Astrocyte (in vitro differentiated cells and primary cell): ENCODE measurements around the gene HSD17B12. TPM values are rescaled to one million over a fixed set of nuclear protein-coding genes. Genes with fewer than 3 reads are reported as not detected.

Experiments
- DNase-seq: peaks from one replicate; pipeline ENCODE4 v3.0.0-alpha.2; 2010; ENCODE audit warnings: low read depth
- FAIRE-seq: peaks from 2 replicates; lab custom pipeline; 2011; peaks lifted over from hg19 to GRCh38; lab: Jason Lieb, UNC
- H2AFZ ChIP-seq: 2 replicates; pipeline ENCODE4 v1.6.0; 2012; ENCODE audit warnings: low read depth, low read length, inconsistent platforms
- H3K27ac ChIP-seq: 2 replicates; pipeline ENCODE4 v1.5.1; 2011; ENCODE audit warnings: low read depth, low read length, inconsistent platforms
- H3K27me3 ChIP-seq: 2 replicates; pipeline ENCODE4 v1.6.0; 2011; ENCODE audit warnings: low read length, inconsistent platforms; ENCODE audit not compliant: insufficient read depth
- H3K36me3 ChIP-seq: 2 replicates; pipeline ENCODE4 v1.5.1; 2011; ENCODE audit warnings: low read length, inconsistent platforms; ENCODE audit not compliant: insufficient read depth
- H3K4me1 ChIP-seq: 2 replicates; pipeline ENCODE4 v1.5.1; 2011; ENCODE audit warnings: low read length, inconsistent platforms; ENCODE audit not compliant: insufficient read depth
- H3K4me2 ChIP-seq: 2 replicates; pipeline ENCODE4 v1.6.0; 2012; ENCODE audit warnings: low read length, inconsistent platforms
- H3K4me3 ChIP-seq: 2 replicates; pipeline ENCODE4 v1.5.1; 2011; ENCODE audit warnings: low read depth, mild to moderate bottlenecking, low read length, inconsistent platforms; ENCODE audit not compliant: insufficient read depth
- H3K79me2 ChIP-seq: 2 replicates; pipeline ENCODE4 v1.6.0; 2012; ENCODE audit warnings: mild to moderate bottlenecking, low read length, inconsistent platforms; ENCODE audit not compliant: insufficient read depth
- H3K9ac ChIP-seq: 2 replicates; pipeline ENCODE4 v1.6.0; 2012; ENCODE audit warnings: mild to moderate bottlenecking, low read length, inconsistent platforms
- H3K9me3 ChIP-seq: 2 replicates; pipeline ENCODE4 v1.5.1; 2012; ENCODE audit warnings: low read depth, mild to moderate bottlenecking, low read length, inconsistent platforms; ENCODE audit not compliant: insufficient read depth
- H4K20me1 ChIP-seq: 2 replicates; pipeline ENCODE4 v1.6.0; 2012; ENCODE audit warnings: low read length, inconsistent platforms; ENCODE audit not compliant: insufficient read depth
- H3K27ac Mint-ChIP-seq: one replicate; pipeline ENCODE4 v1.8.0; 2021; ENCODE audit warnings: mild to moderate bottlenecking, mixed read lengths; ENCODE audit not compliant: unreplicated experiment
- H3K27me3 Mint-ChIP-seq: one replicate; pipeline ENCODE4 v1.8.0; 2021; ENCODE audit warnings: low read depth, mixed read lengths; ENCODE audit not compliant: unreplicated experiment
- H3K36me3 Mint-ChIP-seq: one replicate; pipeline ENCODE4 v1.8.0; 2021; ENCODE audit warnings: low read depth, mixed read lengths; ENCODE audit not compliant: unreplicated experiment
- H3K4me1 Mint-ChIP-seq: one replicate; pipeline ENCODE4 v1.8.0; 2021; ENCODE audit warnings: low read depth, mixed read lengths; ENCODE audit not compliant: unreplicated experiment
- H3K4me3 Mint-ChIP-seq: one replicate; pipeline ENCODE4 v1.8.0; 2021; ENCODE audit warnings: mild to moderate bottlenecking, moderate library complexity, mixed read lengths; ENCODE audit not compliant: unreplicated experiment
- H3K9me3 Mint-ChIP-seq: one replicate; pipeline ENCODE4 v1.8.0; 2021; ENCODE audit warnings: mild to moderate bottlenecking, mixed read lengths; ENCODE audit not compliant: unreplicated experiment
- EZH2 ChIP-seq: IDR thresholded peaks from 2 replicates; pipeline ENCODE4 v1.6.1; 2012; ENCODE audit warnings: mild to moderate bottlenecking, low read length, inconsistent platforms; ENCODE audit not compliant: insufficient read depth
- total RNA-seq: library from RNA; stranded (reverse); gene quantifications from 2 replicates; pipeline ENCODE4 v1.2.1, GENCODE V29; 2021
- TF ChIP-seq, protein P1 (sequence below): IDR thresholded peaks from 2 replicates; pipeline ENCODE4 v1.5.1; 2011; ENCODE audit warnings: low read depth, mild to moderate bottlenecking, inconsistent platforms, low read length, moderate library complexity; ENCODE audit not compliant: insufficient read depth

The HSD17B12 gene
- total RNA-seq, 1 donor from 2014 or later = 132 TPM

DNA sequence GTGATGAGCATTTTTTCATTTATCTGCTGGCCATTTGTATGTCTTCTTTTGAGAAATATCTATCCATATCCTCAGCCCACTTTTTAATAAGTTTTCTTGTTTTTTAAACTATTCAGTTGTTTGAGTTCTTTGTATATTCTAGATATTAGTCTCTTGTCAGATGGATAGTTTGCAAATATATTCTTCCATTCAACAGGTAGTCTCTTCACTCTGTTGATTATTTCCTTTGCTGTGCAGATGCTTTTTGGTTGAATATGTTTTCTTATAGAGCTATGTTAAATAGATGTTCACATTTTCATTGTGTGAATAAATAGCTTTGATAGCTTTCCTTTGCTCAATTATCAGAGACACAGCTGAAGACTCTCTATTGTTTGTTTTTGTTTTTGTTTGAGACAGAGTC is 131.9 kb downstream of the HSD17B12 start:
- H3K36me3 ChIP-seq = no peaks in the 10 kb centered on the region
- H3K9me3 Mint-ChIP-seq = no peaks in the 10 kb centered on the region
- H3K4me3 ChIP-seq = no peak overlapping the region
- H3K79me2 ChIP-seq = no peaks in the 10 kb centered on the region
- no peak overlapping the region for H3K4me2 ChIP-seq
- H2AFZ ChIP-seq = no peak overlapping the region
- no peaks in the 10 kb centered on the region for H3K36me3 Mint-ChIP-seq
- H3K4me3 Mint-ChIP-seq = no peak overlapping the region
- H4K20me1 ChIP-seq = peaks cover 3% of the 10 kb centered on the region
- no peaks in the 10 kb centered on the region for H3K4me1 Mint-ChIP-seq
- H3K27me3 Mint-ChIP-seq = no peaks in the 10 kb centered on the region
- H3K4me1 ChIP-seq = no peaks in the 10 kb centered on the region
- FAIRE-seq (no peak), DNase-seq (no peak)
- no peak overlapping the region for H3K9ac ChIP-seq
- H3K9me3 ChIP-seq = no peaks in the 10 kb centered on the region
- no peaks in the 10 kb centered on the region for H3K27me3 ChIP-seq
- H3K27ac Mint-ChIP-seq = no peak overlapping the region
- TF ChIP-seq, protein P1, sequence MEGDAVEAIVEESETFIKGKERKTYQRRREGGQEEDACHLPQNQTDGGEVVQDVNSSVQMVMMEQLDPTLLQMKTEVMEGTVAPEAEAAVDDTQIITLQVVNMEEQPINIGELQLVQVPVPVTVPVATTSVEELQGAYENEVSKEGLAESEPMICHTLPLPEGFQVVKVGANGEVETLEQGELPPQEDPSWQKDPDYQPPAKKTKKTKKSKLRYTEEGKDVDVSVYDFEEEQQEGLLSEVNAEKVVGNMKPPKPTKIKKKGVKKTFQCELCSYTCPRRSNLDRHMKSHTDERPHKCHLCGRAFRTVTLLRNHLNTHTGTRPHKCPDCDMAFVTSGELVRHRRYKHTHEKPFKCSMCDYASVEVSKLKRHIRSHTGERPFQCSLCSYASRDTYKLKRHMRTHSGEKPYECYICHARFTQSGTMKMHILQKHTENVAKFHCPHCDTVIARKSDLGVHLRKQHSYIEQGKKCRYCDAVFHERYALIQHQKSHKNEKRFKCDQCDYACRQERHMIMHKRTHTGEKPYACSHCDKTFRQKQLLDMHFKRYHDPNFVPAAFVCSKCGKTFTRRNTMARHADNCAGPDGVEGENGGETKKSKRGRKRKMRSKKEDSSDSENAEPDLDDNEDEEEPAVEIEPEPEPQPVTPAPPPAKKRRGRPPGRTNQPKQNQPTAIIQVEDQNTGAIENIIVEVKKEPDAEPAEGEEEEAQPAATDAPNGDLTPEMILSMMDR = no peak
- TF ChIP-seq EZH2 = no peak
- H3K27ac ChIP-seq = no peak overlapping the region

DNA sequence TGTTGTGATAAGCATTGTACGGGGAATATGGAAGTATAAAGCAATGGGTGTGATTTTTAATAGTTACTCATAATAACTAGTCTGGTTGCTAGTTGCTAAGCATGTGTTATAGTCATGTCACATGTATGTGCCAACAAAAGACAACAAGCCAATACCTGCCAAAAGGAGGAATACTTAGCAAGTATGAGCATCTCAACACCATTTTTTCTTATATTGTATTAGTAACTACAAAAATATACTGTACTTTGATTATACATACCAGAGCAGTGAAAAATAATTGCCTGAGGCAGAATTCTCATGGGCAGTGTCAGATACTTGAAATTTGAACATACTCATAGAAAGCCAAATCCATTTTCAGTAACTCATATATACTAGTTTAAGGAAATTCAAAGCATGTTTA is 137.7 kb downstream of the HSD17B12 start:
- Histone ChIP-seq H3K36me3 (no peaks in the 10 kb centered on the region), H3K4me2 (no peak overlapping the region), H3K9ac (no peak overlapping the region), H3K4me3 (no peak overlapping the region), H3K9me3 (no peaks in the 10 kb centered on the region), H3K79me2 (no peaks in the 10 kb centered on the region), H4K20me1 (peaks cover 11% of the 10 kb centered on the region), H3K27ac (no peak overlapping the region), H3K27me3 (no peaks in the 10 kb centered on the region), H2AFZ (no peak overlapping the region), H3K4me1 (no peaks in the 10 kb centered on the region)
- Mint-ChIP-seq H3K27me3 (no peaks in the 10 kb centered on the region), H3K27ac (no peak overlapping the region), H3K4me3 (no peak overlapping the region), H3K36me3 (peaks cover 8% of the 10 kb centered on the region), H3K4me1 (no peaks in the 10 kb centered on the region), H3K9me3 (no peaks in the 10 kb centered on the region)
- TF ChIP-seq, protein P1 = no peak
- no peak for TF ChIP-seq EZH2
- no peak for FAIRE-seq
- DNase-seq = no peak

GRCh38 chr11:43819926-43820325 is 139.4 kb downstream of the HSD17B12 start:
- no peaks in the 10 kb centered on the region for H3K9me3 Mint-ChIP-seq
- FAIRE-seq (no peak), DNase-seq (no peak)
- Histone ChIP-seq H3K4me2 (no peak overlapping the region), H3K9ac (no peak overlapping the region), H3K27ac (no peak overlapping the region), H3K9me3 (no peaks in the 10 kb centered on the region), H3K4me1 (no peaks in the 10 kb centered on the region), H4K20me1 (peaks cover 15% of the 10 kb centered on the region), H3K4me3 (no peak overlapping the region), H3K36me3 (peaks cover 3% of the 10 kb centered on the region), H2AFZ (no peak overlapping the region), H3K27me3 (no peaks in the 10 kb centered on the region), H3K79me2 (no peaks in the 10 kb centered on the region)
- no peak overlapping the region for H3K4me3 Mint-ChIP-seq
- no peaks in the 10 kb centered on the region for H3K27me3 Mint-ChIP-seq
- H3K4me1 Mint-ChIP-seq = no peaks in the 10 kb centered on the region
- H3K36me3 Mint-ChIP-seq = peaks cover 11% of the 10 kb centered on the region
- no peak overlapping the region for H3K27ac Mint-ChIP-seq
- no peak for TF ChIP-seq EZH2
- TF ChIP-seq, protein P1 = no peak
